GM11168 (cell line): ENCODE data around the gene UFL1.

Source experiments
- in situ Hi-C: fragments of 300-500 bp; cut with MboI; formaldehyde crosslinking; loops from one replicate; pipeline ENCODE4 v1.12.0; 2022; ENCODE audit warnings: low sequenced_read_pairs; ENCODE audit not compliant: unreplicated experiment

UFL1 gene

DNA sequence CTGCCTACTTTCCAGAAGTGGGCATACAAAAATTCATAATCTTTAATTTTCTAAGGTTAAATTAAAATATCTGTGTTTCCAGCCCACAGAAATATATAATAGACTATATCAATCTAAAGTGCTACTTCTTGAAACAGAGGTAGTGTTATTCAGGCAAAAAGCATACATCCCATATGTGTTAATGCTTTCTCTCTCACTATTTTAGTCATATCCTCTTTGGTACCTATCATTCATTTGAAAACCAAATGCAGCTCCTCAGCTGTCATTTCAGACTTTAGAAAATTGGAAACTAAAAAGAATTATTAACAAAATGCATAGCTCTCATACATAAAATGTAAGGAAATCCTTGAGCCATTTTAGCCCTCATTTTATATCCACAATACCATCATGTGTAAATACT, 42.2 kb downstream of the UFL1 start:
- in situ Hi-C loops = no loop called here

DNA sequence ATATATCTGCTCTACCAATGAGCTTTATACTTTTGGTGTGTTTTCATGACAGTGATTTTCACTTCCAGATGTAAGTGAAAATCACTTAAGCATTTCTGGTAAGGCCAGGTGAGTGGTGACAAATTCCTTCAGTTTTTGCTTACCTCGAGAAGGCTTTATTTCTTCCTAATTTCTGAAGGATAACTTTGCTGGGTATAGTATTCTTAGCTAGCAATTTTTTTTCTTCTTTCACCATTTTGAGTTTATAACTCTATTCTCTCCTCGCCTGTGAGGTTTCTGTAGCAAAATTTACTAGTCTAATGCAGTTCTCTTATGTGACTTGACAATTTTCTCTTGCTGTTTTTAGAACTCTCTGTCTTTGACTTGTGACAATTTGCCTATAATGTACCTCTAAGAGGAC, 48.4 kb downstream of the UFL1 start:
- in situ Hi-C loops = no loop called here

DNA sequence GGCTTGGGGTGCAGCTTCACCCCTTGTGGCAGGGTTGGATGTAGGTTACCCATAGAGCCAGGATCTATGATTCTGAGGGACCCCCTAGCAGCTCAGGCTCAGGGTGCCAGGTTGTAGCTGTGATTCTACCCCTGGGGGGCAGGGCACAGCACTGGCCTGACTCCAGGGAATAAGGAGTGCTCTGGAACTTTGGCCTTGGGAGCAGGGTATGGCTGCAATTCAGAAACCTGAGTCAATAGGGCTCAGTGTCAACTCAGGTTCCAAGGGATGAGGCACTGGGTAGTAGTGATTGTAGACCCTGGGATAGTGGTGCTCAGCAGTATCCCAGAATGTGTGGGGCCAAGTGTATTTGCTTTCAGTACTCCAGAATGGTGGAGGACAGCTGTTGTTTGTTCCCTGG, 49.9 kb downstream of the UFL1 start:
- in situ Hi-C loops = no loop called here

DNA sequence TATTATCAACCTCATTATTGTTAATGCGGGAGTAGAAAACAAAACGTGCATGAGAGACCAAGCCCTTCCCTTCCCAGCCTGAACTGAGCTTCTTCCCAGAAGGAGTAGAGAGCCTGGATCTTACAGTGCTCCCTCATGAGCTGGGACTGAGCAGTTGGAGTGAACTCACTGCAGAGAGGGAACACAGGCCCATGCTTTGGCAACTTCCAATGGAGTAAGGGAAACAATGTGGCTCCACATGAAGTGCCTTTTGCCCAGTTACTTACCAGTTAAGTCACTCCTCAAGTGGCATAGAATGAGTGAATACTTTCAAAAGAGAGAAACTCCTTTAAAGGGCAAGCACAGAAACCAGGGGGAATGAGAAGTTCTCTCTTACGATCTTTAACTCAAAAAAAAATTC, 53.8 kb downstream of the UFL1 start:
- in situ Hi-C loops = no loop called here

DNA sequence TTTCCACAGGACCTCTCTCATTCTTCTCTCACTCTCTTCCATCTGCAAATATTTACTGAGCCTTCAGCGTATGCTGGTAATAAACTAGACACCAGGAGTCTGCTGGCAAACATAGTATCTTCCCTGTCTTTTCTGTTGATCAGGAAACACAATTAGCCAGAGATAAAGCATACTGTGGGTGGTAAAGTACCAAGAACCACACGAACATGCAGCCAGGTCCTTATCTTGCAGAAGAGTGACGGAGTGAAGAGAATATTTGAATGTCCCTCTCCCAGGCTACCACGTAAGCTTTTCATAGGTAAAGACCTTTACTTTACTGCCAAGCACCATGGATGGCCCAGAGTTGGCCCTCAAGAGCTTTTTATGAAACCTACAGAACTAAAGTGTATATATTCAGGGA, 54.6 kb downstream of the UFL1 start:
- in situ Hi-C loops = no loop called here

DNA sequence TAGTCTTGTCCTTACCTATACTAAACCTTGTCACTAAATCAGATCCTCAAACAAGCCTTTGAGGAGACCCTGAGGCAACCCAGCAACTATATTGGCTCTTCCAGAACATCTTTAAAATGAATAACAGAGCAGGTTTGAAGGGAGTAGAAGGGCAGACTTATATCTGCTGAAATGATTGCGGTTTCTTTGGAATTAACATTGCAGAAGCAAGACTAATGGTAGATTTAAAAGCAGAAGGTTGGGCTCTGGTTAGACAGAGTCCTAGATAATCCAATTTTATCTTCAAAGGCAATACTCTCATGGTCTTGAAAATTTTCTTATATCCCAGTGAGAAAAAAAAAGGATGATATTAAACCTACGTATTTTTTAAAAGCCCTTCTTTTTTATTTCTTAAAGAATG, 60.4 kb downstream of the UFL1 start:
- in situ Hi-C loops = no loop called here

DNA sequence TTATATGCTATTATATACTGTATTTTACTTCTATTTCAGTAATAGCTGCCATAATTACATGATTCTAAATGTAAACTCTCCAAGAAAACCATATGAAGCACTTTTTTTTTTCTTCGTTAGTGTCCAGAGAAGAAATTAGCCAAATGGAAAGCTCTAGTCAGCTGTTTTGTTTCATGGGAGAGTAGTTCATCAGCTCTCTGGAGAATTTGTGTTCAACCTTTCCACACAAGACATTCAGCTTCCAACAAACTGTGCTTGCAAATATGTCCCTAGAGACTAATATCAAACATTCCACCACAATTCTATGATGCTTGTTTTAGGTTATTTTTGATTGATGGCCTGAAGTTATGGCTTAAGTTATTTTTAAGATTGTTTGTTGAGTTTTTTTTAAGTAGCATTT, 60.8 kb downstream of the UFL1 start:
- in situ Hi-C loops = no loop called here

DNA sequence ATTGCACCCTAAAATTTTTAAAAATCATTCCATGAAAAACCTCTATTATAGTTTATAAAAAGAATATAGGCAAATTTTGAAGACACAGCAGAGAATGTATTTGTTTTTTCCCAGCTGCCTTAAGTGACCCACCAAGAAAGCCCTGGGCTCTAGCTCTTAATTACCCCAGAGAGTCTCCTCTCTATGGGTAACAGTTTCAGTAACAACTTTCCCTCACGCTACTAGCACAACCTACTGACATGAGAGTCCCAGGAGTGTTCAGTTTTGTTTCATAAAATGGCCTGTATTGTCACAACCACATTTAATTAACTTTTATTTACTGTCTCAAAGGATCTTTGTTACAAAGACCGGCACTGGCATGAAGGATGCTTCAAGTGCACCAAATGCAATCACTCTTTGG, 82.8 kb downstream of the UFL1 start:
- in situ Hi-C loops = no loop called here
